Psoas muscle (tissue), 8 donors: Measurements from ENCODE around the gene COX6A2. TPM values are rescaled to one million over a fixed set of nuclear protein-coding genes. Genes with fewer than 3 reads are reported as not detected.
"Not testable (repeated sequence)": the region's sequence is repeated elsewhere in the genome, so short reads cannot be mapped to it uniquely, and the experiment has no call there.

ENCODE experiments used
- ATAC-seq, 4 donors: fragments of 200-7000 bp; cut with Tn5 transposase; one replicate each; pipeline ENCODE4 v1.9.1; 2020; ENCODE audit warnings: moderate library complexity in 3 of 4, mild to moderate bottlenecking in 2 of 4
- DNase-seq, 2 donors: peaks; one replicate each; pipeline ENCODE4 v3.0.0-alpha.2; 2020
- H3K27ac ChIP-seq: fragments of 200-600 bp; one replicate; pipeline ENCODE4 v1.8.0; 2022
- H3K27me3 ChIP-seq, 3 donors: fragments of 200-600 bp in 1 of 3; one replicate each; pipeline versions ENCODE4 v1.6.1 to v1.8.0; 2013 to 2022; ENCODE audit warnings: low read length in 2 of 3, mild to moderate bottlenecking in 2 of 3, moderate library complexity in 1 of 3; ENCODE audit not compliant: insufficient read depth in 3 of 3
- H3K36me3 ChIP-seq, 2 donors: fragments of 200-600 bp in 1 of 2; one replicate each; pipeline versions ENCODE4 v1.6.1 to v1.8.0; 2013 to 2022; ENCODE audit warnings: low read depth in 1 of 2, mild to moderate bottlenecking in 1 of 2, moderate library complexity in 1 of 2; ENCODE audit not compliant: insufficient read depth in 1 of 2
- H3K4me1 ChIP-seq: fragments of 200-600 bp; one replicate; pipeline ENCODE4 v1.8.0; 2022
- H3K4me3 ChIP-seq: fragments of 200-600 bp; one replicate; pipeline ENCODE4 v1.8.0; 2022; ENCODE audit warnings: mild to moderate bottlenecking
- H3K9me3 ChIP-seq: fragments of 200-600 bp; one replicate; pipeline ENCODE4 v1.8.0; 2022
- CTCF ChIP-seq: fragments of 200-600 bp; IDR thresholded peaks from one replicate; pipeline ENCODE4 v1.8.0; 2022; ENCODE audit warnings: antibody characterized with exemption
- WGBS, 3 donors: extraction: QIAGEN DNeasy Blood & Tissue Kit; methylation state at CpG; one replicate each; pipeline versions ENCODE4 v1.1.6 to v1.1.7; 2013; 5-methylcytosine and 5-hydroxymethylcytosine counted together
- intact Hi-C, 2 donors: fragments of 100-400 bp; cut with DNase I; formaldehyde crosslinking; loops; one replicate each; pipeline versions ENCODE4 v1.11.0 to v1.14.2; 2022
- polyA plus RNA-seq, 3 donors: library from polyadenylated mRNA; stranded (reverse); fragments of 200-250 nt; gene quantifications; one replicate each; pipeline ENCODE4 v1.2.3, GENCODE V29; 2013
- total RNA-seq, 4 donors: library from RNA; stranded (reverse); fragmentation: NEBNext Ultra II Directional in 2 of 4; extraction: Animal tissue kit (Norgen Biotek cat#: 25700) in 2 of 4; gene quantifications; one replicate each; pipeline versions ENCODE4 v1.2.1 to v1.2.4, GENCODE V29; 2021 to 2023
- donor health status: healthy with polysubstance abuse.
- donor health status: DM: no; HTN: no; CAD: no; lungs with moderate emphysema.
- donor health status: Bipolar disorder and iron deficiency.
- donor health status: healthy.
- donor health status: DM: yes; HTN: yes; CAD: no.
- donor health status: DM: no; HTN: no; CAD: no.
- donor health status: DM: no; HTN: no; CAD: no.
- donor health status: DM: yes; HTN: yes; CAD: no.

Gene COX6A2
- total and polyA plus RNA-seq, 7 donors = 1,027 to 3,792 (median 1,232) TPM

GRCh38 chr16:31423801-31424200 lies 4.4 kb downstream of the COX6A2 start:
- peaks cover 17% of the 10 kb centered on the region for H3K4me1 ChIP-seq
- intact Hi-C loops = loop anchor here in 1 of 2 donors (5.0 kb wide), 1 partner anchor 206 kb away; the partner anchor contains the start of gene PYDC1
- H3K27ac ChIP-seq = peak overlapping the region; percentile 46
- H3K4me3 ChIP-seq = peak overlapping the region; percentile 11
- H3K27me3 ChIP-seq = no peaks in the 10 kb centered on the region
- H3K36me3 ChIP-seq = peaks cover 0 to 13% of the 10 kb centered on the region in 2 donors
- 41 to 52% (median 44%) methylated on average over 12 of the region's 12 CpGs for WGBS, 3 donors
- DNase-seq (no peak), ATAC-seq (peak in 1 of 4 donors; percentile 1)
- no peaks in the 10 kb centered on the region for H3K9me3 ChIP-seq
- TF ChIP-seq CTCF = no peak

GRCh38 chr16:31423241-31423640 lies 4.9 kb downstream of the COX6A2 start:
- no peak for TF ChIP-seq CTCF
- Histone ChIP-seq H3K4me3 (peak overlapping the region; percentile 11), H3K9me3 (no peaks in the 10 kb centered on the region), H3K27me3 (no peaks in the 10 kb centered on the region), H3K27ac (peak overlapping the region; percentile 46), H3K36me3 (peaks cover 0 to 13% of the 10 kb centered on the region in 2 donors), H3K4me1 (peaks cover 13% of the 10 kb centered on the region)
- 32 to 56% (median 38%) methylated on average over 3 of the region's 3 CpGs for WGBS, 3 donors
- DNase-seq (peak in 1 of 2 donors; percentile 26), ATAC-seq (peak in 2 of 4 donors; percentile 7 to 12)
- intact Hi-C loops = loop anchor here in 1 of 2 donors (5.0 kb wide), 1 partner anchor 206 kb away; the partner anchor contains the start of gene PYDC1

- H3K9me3 ChIP-seq = no peaks in the 10 kb centered on the region
- no peak for TF ChIP-seq CTCF
Observed at GRCh38 chr16:31421587-31421986, 6.6 kb downstream of the COX6A2 start.

GRCh38 chr16:31420037-31420436 lies 8.1 kb downstream of the COX6A2 start:
- WGBS, 3 donors = 59 to 71% (median 67%) methylated on average over 3 of the region's 3 CpGs
- DNase-seq (no peak), ATAC-seq (no peak)
- H3K9me3 ChIP-seq = no peaks in the 10 kb centered on the region
- H3K36me3 ChIP-seq = no peaks in the 10 kb centered on the region
- no peaks in the 10 kb centered on the region for H3K27me3 ChIP-seq
- H3K4me1 ChIP-seq = no peaks in the 10 kb centered on the region
- H3K4me3 ChIP-seq = no peak overlapping the region
- H3K27ac ChIP-seq = no peak overlapping the region
- intact Hi-C loops = loop anchor here in 1 of 2 donors (5.0 kb wide), 1 partner anchor 203 kb away; the partner anchor contains the start of gene PYDC1
- TF ChIP-seq CTCF = no peak

More at GRCh38 chr16:31421587-31421986, 6.6 kb downstream of the COX6A2 start:
- H3K27me3 ChIP-seq = no peaks in the 10 kb centered on the region
- no peak overlapping the region for H3K27ac ChIP-seq
- no peak for DNase-seq
- H3K36me3 ChIP-seq = peaks cover 0 to 13% of the 10 kb centered on the region in 2 donors
- intact Hi-C loops = loop anchor here in 1 of 2 donors (5.0 kb wide), 1 partner anchor 204 kb away; the partner anchor contains the start of gene PYDC1
- no peak for ATAC-seq
- no peak overlapping the region for H3K4me3 ChIP-seq
- peaks cover 8% of the 10 kb centered on the region for H3K4me1 ChIP-seq
- WGBS, 3 donors = 56 to 60% (median 59%) methylated on average over 6 of the region's 6 CpGs

- ATAC-seq (no peak), DNase-seq (peak in 1 of 2 donors; percentile 6)
- H3K27me3 ChIP-seq = no peaks in the 10 kb centered on the region
- intact Hi-C loops = no loop called here
- no peak overlapping the region for H3K27ac ChIP-seq
- H3K36me3 ChIP-seq = no peaks in the 10 kb centered on the region
- no peaks in the 10 kb centered on the region for H3K4me1 ChIP-seq
- H3K4me3 ChIP-seq = no peak overlapping the region
- no peak for TF ChIP-seq CTCF
- 88 to 90% (median 89%) methylated on average over 5 of the region's 5 CpGs for WGBS, 3 donors
- no peaks in the 10 kb centered on the region for H3K9me3 ChIP-seq
Observed at GRCh38 chr16:31417916-31418315, 10.2 kb downstream of the COX6A2 start.

GRCh38 chr16:31417036-31417435 lies 11.1 kb downstream of the COX6A2 start:
- intact Hi-C loops, H3K4me1 ChIP-seq, H3K27me3 ChIP-seq, ATAC-seq, H3K36me3 ChIP-seq, DNase-seq, H3K9me3 ChIP-seq, H3K27ac ChIP-seq, H3K4me3 ChIP-seq: not testable (repeated sequence)
- WGBS, 3 donors = 80 to 92% (median 84%) methylated on average over 2 of the region's 2 CpGs
